ENCODE results near the gene INPP4B.
A peak's percentile ranks its signal among the peaks of the same experiment; 100 is the strongest.

Gene INPP4B

DNA sequence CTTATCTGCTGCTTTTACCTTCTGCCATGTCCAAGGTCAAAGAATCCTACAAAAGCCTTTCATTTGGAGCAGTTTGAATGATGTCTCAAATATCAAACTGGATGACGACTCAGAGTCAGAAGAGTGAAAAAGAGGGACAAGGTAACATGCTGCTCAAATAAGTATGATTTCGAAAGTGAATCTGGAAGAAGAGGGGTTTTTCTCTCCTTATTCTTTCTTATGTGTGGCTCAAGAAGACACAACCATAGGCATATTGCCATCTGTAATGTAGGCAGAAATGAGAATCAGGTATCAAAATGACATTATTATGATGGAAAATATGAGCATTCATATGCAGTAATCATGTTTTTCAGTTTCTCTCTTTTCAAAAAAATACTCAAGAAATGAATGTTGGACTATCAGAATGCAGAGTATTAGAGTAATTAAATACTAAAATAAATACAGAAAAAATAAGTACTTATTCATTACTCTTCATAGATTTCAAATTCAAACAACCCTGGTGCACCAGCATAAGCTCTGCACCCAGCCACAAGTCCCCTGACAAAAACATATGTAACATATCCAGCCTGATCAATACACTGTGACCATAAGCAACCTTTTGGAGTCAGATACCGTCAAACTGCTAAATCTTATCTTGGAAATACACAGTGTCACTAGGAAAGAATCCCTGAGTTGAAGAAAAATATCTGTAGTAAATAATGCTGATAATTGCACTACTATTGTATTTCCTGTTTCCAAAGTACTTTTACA, 468.6 kb downstream of the INPP4B start:
- no peak overlapping the region for H3K56ac ChIP-seq (ENCODE audit: low read length)
- no peak overlapping the region for H3K4me3 ChIP-seq (ENCODE audit: low read length)
- no peak overlapping the region for H4K5ac ChIP-seq (ENCODE audit: low read length)
- no peak overlapping the region for H4K8ac ChIP-seq (ENCODE audit: low read depth, low read length)
- H3K4me2 ChIP-seq (ENCODE audit: low read length): no peak overlapping the region
- no peaks in the 10 kb centered on the region for H3K79me2 ChIP-seq (ENCODE audit: control insufficient read depth, insufficient read depth, low read length)
- no peak for DNase-seq
- H3K79me1 ChIP-seq (ENCODE audit: low read length): no peaks in the 10 kb centered on the region
- H3K23ac ChIP-seq (ENCODE audit: low read length): no peak overlapping the region
- peaks cover 4% of the 10 kb centered on the region for H3K4me1 ChIP-seq (ENCODE audit: control insufficient read depth, low read depth, low read length)
- H3K27ac ChIP-seq (ENCODE audit: low read depth, low read length): no peak overlapping the region
- H3K9ac ChIP-seq (ENCODE audit: low read length): no peak overlapping the region
- no peak overlapping the region for H3K4ac ChIP-seq (ENCODE audit: low read depth, low read length)
- H3K27me3 ChIP-seq (ENCODE audit: insufficient read depth, low read length, poor library complexity): no peaks in the 10 kb centered on the region
- no peak overlapping the region for H3K18ac ChIP-seq (ENCODE audit: low read length)
- WGBS (ENCODE audit: extremely low coverage, insufficient coverage, low lambda C conversion rate): no CpG with 5 or more reads among the region's 3 CpGs
- H2BK5ac ChIP-seq (ENCODE audit: low read length): no peak overlapping the region
- H3K36me3 ChIP-seq (ENCODE audit: control insufficient read depth, insufficient read depth, low read length): no peaks in the 10 kb centered on the region
- no peak overlapping the region for H2BK15ac ChIP-seq (replicated peaks; ENCODE audit: low read depth)
- H2BK120ac ChIP-seq (ENCODE audit: low read depth, low read length): no peak overlapping the region
- H2AK5ac ChIP-seq (ENCODE audit: low read length): no peak overlapping the region

DNA sequence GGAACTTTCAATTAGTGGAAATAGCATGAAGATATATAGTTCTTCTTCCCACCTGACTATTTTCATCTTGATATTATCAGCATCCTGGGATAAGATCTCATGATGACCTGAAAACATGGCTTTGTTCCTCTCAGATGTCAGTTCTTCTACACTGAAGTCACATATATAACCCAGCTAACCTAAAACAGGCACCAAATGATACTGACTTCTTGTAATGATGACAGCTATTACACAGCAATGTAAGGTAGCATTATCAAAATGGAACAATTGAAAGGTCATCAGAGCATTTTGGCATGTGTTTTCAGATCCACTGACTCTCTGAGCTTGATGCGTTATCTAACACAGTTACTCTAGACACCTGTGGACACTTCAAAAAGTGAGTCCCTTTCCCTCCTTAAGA, 469.9 kb downstream of the INPP4B start:
- Histone ChIP-seq H4K8ac (ENCODE audit: low read depth, low read length) (no peak overlapping the region), H3K4me3 (ENCODE audit: low read length) (no peak overlapping the region), H3K4me2 (ENCODE audit: low read length) (no peak overlapping the region), H4K5ac (ENCODE audit: low read length) (no peak overlapping the region), H2AK5ac (ENCODE audit: low read length) (no peak overlapping the region), H2BK15ac (replicated peaks; ENCODE audit: low read depth) (no peak overlapping the region), H3K56ac (ENCODE audit: low read length) (no peak overlapping the region), H3K36me3 (ENCODE audit: control insufficient read depth, insufficient read depth, low read length) (no peaks in the 10 kb centered on the region), H3K27ac (ENCODE audit: low read depth, low read length) (no peak overlapping the region), H3K79me2 (ENCODE audit: control insufficient read depth, insufficient read depth, low read length) (no peaks in the 10 kb centered on the region), H3K18ac (ENCODE audit: low read length) (no peak overlapping the region), H3K4me1 (ENCODE audit: control insufficient read depth, low read depth, low read length) (peaks cover 4% of the 10 kb centered on the region), H2BK5ac (ENCODE audit: low read length) (no peak overlapping the region), H3K9ac (ENCODE audit: low read length) (no peak overlapping the region), H2BK120ac (ENCODE audit: low read depth, low read length) (no peak overlapping the region), H3K79me1 (ENCODE audit: low read length) (no peaks in the 10 kb centered on the region), H3K23ac (ENCODE audit: low read length) (no peak overlapping the region), H3K27me3 (ENCODE audit: insufficient read depth, low read length, poor library complexity) (no peaks in the 10 kb centered on the region), H3K4ac (ENCODE audit: low read depth, low read length) (no peak overlapping the region)
- DNase-seq: no peak
- no CpG with 5 or more reads among the region's 1 CpG for WGBS (ENCODE audit: extremely low coverage, insufficient coverage, low lambda C conversion rate)

GRCh38 chr4:142373610-142374009, 472.5 kb downstream of the INPP4B start:
- DNase-seq: no peak
- Histone ChIP-seq H4K5ac (ENCODE audit: low read length) (no peak overlapping the region), H2BK15ac (replicated peaks; ENCODE audit: low read depth) (no peak overlapping the region), H3K27ac (ENCODE audit: low read depth, low read length) (no peak overlapping the region), H3K56ac (ENCODE audit: low read length) (no peak overlapping the region), H4K8ac (ENCODE audit: low read depth, low read length) (no peak overlapping the region), H3K4me2 (ENCODE audit: low read length) (no peak overlapping the region), H3K23ac (ENCODE audit: low read length) (no peak overlapping the region), H2BK5ac (ENCODE audit: low read length) (no peak overlapping the region), H3K79me2 (ENCODE audit: control insufficient read depth, insufficient read depth, low read length) (no peaks in the 10 kb centered on the region), H3K9ac (ENCODE audit: low read length) (no peak overlapping the region), H3K4ac (ENCODE audit: low read depth, low read length) (no peak overlapping the region), H3K27me3 (ENCODE audit: insufficient read depth, low read length, poor library complexity) (no peaks in the 10 kb centered on the region), H3K18ac (ENCODE audit: low read length) (no peak overlapping the region), H3K79me1 (ENCODE audit: low read length) (no peaks in the 10 kb centered on the region), H2BK120ac (ENCODE audit: low read depth, low read length) (no peak overlapping the region), H3K4me3 (ENCODE audit: low read length) (no peak overlapping the region), H3K4me1 (ENCODE audit: control insufficient read depth, low read depth, low read length) (peaks cover 2% of the 10 kb centered on the region), H3K36me3 (ENCODE audit: control insufficient read depth, insufficient read depth, low read length) (no peaks in the 10 kb centered on the region), H2AK5ac (ENCODE audit: low read length) (no peak overlapping the region)
- WGBS (ENCODE audit: extremely low coverage, insufficient coverage, low lambda C conversion rate): no CpG with 5 or more reads among the region's 2 CpGs

GRCh38 chr4:142372530-142373260, 473.4 kb downstream of the INPP4B start:
- Histone ChIP-seq H3K4me2 (ENCODE audit: low read length) (no peak overlapping the region), H3K27me3 (ENCODE audit: insufficient read depth, low read length, poor library complexity) (no peaks in the 10 kb centered on the region), H2BK5ac (ENCODE audit: low read length) (no peak overlapping the region), H3K23ac (ENCODE audit: low read length) (no peak overlapping the region), H2AK5ac (ENCODE audit: low read length) (no peak overlapping the region), H4K8ac (ENCODE audit: low read depth, low read length) (no peak overlapping the region), H3K4ac (ENCODE audit: low read depth, low read length) (no peak overlapping the region), H3K79me2 (ENCODE audit: control insufficient read depth, insufficient read depth, low read length) (no peaks in the 10 kb centered on the region), H3K4me1 (ENCODE audit: control insufficient read depth, low read depth, low read length) (peaks cover 2% of the 10 kb centered on the region), H3K56ac (ENCODE audit: low read length) (no peak overlapping the region), H3K9ac (ENCODE audit: low read length) (no peak overlapping the region), H2BK15ac (replicated peaks; ENCODE audit: low read depth) (no peak overlapping the region), H3K27ac (ENCODE audit: low read depth, low read length) (no peak overlapping the region), H3K4me3 (ENCODE audit: low read length) (no peak overlapping the region), H3K18ac (ENCODE audit: low read length) (no peak overlapping the region), H3K79me1 (ENCODE audit: low read length) (no peaks in the 10 kb centered on the region), H3K36me3 (ENCODE audit: control insufficient read depth, insufficient read depth, low read length) (no peaks in the 10 kb centered on the region), H2BK120ac (ENCODE audit: low read depth, low read length) (no peak overlapping the region), H4K5ac (ENCODE audit: low read length) (no peak overlapping the region)
- WGBS (ENCODE audit: extremely low coverage, insufficient coverage, low lambda C conversion rate): no CpG with 5 or more reads among the region's 2 CpGs
- DNase-seq: no peak

- no peak overlapping the region for H2AK5ac ChIP-seq (ENCODE audit: low read length)
- H2BK15ac ChIP-seq (replicated peaks; ENCODE audit: low read depth): no peak overlapping the region
- no peak overlapping the region for H3K18ac ChIP-seq (ENCODE audit: low read length)
- H3K79me2 ChIP-seq (ENCODE audit: control insufficient read depth, insufficient read depth, low read length): no peaks in the 10 kb centered on the region
- H2BK5ac ChIP-seq (ENCODE audit: low read length): no peak overlapping the region
- H3K27me3 ChIP-seq (ENCODE audit: insufficient read depth, low read length, poor library complexity): no peaks in the 10 kb centered on the region
- no peaks in the 10 kb centered on the region for H3K79me1 ChIP-seq (ENCODE audit: low read length)
- no peak overlapping the region for H2BK120ac ChIP-seq (ENCODE audit: low read depth, low read length)
- no peak overlapping the region for H3K9ac ChIP-seq (ENCODE audit: low read length)
- peak; percentile 46 for DNase-seq
- no peak overlapping the region for H3K56ac ChIP-seq (ENCODE audit: low read length)
- no peak overlapping the region for H3K4me3 ChIP-seq (ENCODE audit: low read length)
- H3K27ac ChIP-seq (ENCODE audit: low read depth, low read length): no peak overlapping the region
- H3K4ac ChIP-seq (ENCODE audit: low read depth, low read length): no peak overlapping the region
- no peak overlapping the region for H3K4me2 ChIP-seq (ENCODE audit: low read length)
- no peak overlapping the region for H3K23ac ChIP-seq (ENCODE audit: low read length)
- no peak overlapping the region for H4K5ac ChIP-seq (ENCODE audit: low read length)
- H3K4me1 ChIP-seq (ENCODE audit: control insufficient read depth, low read depth, low read length): no peaks in the 10 kb centered on the region
- no peaks in the 10 kb centered on the region for H3K36me3 ChIP-seq (ENCODE audit: control insufficient read depth, insufficient read depth, low read length)
- no CpG with 5 or more reads among the region's 3 CpGs for WGBS (ENCODE audit: extremely low coverage, insufficient coverage, low lambda C conversion rate)
- no peak overlapping the region for H4K8ac ChIP-seq (ENCODE audit: low read depth, low read length)
Observed at GRCh38 chr4:142369141-142369540, 477.0 kb downstream of the INPP4B start.
